ENCODE data around the gene RNF11. TPM values are rescaled to one million over a fixed set of nuclear protein-coding genes. Genes with fewer than 3 reads are reported as not detected.

Gene RNF11
- polyA plus RNA-seq, 4 donors: 127 to 160 (median 149) TPM

DNA sequence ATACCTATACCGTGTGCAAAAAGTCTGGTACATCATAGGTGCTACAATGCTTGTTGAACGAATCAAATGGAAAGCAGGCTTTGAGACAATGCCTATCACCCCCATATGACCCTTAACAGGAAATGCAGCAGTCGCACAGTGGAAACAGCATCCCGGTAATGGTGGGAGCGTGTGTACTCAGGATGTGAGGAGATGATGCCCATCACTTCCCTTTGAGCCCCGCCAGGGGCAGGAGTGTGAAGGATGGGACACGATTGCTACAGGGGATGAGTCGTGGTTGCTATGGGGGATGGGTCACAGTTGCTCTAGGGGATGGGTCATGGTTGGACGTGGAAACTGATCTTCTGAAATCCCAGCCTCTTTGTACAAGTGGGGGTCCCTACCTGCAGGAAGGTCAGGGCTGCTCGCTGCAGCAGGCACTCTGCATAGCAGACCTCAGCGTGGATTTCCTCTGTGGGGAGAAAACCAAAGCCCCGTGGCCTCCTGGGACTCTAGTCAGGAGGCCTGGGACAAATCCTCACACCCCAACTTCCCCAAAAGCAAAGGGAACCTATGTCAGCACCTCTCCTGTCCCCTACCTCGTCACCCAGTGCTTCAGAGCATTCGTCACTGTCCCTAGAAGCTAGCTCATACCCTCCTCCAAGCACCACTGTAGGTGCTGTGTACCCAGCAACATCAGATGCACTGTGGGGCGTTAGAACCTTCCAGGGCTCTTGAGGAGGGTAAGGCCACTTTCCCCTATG is 75.0 kb downstream of the RNF11 start:
- DNase-seq (ENCODE audit: low read depth in 4 of 4, low spot score in 3 of 4): no peak

DNA sequence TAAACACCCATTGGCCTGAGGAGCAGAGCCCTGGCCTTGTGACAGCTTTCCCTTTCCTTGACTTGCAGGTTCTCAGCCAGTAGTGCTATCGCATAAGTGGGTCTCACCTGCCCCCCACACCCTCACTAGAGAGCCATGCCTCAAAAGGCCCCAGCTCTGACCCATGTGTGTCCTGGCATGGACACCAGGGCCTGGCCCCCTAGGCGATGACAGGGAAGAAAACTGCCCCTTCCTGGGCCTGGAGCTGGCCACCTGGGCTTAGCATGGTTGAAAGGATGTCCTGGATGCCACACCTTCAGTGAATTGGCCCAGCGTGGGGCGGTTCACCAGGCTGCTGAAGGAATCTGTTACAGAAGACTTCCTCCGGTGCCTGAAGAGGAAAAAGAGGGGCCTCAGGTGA is 75.8 kb downstream of the RNF11 start:
- no peak for DNase-seq (ENCODE audit: low read depth in 4 of 4, low spot score in 3 of 4)

DNA sequence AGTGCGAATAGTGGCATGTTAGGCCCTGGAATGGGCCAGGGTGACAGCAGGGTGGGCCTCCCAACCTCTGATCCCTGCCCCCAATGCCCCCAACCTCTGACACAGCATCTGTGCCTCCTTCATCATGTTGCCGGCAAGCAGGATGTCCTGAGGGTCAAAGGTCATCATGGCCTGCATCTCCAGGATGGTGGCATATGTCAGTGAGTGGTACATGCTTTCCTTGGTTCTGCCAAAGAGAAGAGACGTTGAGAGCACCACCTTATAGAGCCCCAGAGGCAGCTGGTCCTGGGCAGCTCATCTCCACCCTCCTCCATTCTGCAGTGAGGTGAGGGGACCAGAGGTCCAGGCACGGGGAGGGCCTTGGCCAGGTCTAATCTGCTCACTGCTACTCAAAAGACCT is 76.6 kb downstream of the RNF11 start:
- no peak for DNase-seq (ENCODE audit: low read depth in 4 of 4, low spot score in 3 of 4)

DNA sequence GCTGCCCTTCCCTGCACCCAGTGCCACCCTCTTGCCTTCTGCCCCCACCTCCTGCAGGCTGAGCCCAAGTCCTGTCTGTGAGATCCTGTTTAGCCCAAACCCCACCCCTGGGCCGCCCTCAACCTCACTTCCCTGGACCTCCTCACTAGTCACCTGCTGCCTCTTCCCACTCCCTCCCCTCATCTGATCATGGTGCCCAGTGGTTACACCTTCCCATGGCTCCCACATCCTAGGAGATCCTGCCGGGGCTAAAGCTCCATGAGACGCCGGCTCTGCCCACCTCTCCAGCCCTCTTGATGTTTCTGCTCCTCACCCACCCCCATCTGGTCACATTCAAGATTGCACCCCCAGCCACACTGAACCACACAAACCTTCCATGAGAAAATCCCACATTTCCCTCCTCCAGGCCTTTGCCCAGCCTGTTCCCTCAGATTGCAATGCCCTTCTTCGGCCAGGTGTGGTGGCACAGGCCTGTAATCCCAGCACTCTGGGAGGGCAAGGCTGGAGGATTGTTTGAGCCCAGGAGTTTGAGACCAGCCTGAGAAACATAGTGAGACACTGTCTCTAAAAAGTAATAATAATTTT is 77.3 kb downstream of the RNF11 start:
- DNase-seq (ENCODE audit: low read depth in 4 of 4, low spot score in 3 of 4): no peak

DNA sequence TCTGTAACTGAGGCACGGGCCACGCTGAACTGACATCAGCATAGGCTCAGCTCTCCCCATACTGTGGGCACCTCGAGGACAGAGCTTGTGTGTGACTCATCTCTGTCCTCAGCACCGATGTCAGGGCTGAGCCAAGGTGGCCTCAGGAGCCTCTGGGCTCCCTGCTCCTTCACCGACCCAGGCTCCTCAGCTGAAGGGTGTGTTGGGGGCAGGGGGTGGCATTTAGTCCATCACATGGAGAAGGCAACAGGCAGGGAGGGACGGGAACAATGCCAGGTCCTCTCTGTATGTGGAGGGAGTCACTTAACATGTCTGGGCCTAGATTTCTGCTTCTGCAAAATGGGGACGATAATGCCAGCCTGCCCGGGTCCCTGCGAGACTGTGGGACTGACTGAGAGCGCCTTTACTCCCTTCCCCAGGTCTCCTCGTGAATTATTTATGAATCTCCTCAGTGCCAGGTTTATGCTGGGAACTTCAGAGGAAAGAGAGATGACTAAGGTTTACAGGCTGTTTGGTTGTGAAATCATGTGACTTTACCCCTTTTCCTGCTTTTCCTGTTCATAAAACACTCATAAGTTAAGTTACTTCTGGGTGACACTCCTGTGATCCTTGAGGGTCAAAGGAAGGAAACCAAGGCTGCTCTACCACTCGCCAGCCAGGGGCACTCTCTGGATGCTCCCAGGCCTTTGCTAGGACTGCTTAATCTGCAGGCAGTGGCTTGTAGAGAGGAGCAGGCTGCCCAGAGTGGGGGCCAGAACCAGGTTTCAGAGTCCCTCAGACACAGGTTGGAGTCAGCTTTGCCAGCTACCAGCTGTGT is 78.1 kb downstream of the RNF11 start:
- DNase-seq (ENCODE audit: low read depth in 4 of 4, low spot score in 3 of 4): peak in 1 of 4 donors; percentile 37

DNA sequence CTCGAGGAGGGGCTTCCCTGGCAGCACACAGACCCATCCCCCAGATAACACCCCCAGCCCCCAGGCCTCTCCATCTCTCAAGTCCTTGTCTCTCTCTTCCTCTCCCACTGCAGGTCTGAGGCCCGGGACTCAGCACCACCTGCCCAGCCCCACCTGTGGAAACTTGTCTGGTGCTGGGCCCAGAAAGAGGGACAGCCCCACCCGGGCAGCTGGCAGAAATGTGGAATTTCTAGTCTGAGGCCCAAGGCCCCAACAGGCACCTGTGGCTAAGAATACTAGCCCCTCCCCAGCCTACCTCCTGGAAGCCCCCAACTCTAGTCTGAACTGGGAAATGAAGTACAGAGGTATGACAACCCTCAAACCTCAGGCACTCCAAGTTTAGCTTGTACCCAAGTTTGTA is 78.9 kb downstream of the RNF11 start:
- no peak for DNase-seq (ENCODE audit: low read depth in 4 of 4, low spot score in 3 of 4)

DNA sequence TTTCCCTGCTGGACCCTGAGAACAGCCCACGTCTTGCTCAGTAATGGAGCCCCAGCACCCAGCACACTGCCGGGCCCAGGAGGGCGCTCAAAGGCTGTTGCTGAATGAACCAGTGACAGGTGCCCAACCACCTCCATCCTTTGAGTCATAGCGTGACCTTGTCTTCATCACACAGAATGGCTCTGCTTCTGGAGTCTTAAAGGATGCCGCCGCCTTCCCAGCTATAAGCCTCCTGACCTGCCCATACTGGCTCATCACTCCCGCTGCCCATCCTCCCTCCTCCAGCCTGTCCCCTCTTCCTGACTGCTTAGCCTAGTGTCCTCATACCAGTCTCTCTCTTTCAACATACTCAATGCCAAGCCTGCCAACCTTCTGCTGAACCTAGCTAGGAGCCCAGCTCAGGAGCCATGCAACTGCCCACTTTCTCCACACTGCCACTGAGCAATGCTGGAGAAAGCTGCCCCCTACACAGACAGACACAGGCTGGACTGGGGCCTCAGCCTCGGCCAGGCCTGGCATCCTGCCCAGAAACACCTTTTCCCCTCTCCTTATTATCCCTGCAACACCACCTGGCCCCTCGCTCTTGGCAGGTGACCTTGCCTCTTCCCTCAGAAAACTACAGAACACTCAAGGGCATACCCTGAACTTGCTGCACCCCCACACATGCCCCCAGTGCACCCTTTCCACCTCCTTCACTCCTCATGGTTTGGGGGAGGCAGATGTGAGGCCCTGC is 80.2 kb downstream of the RNF11 start:
- DNase-seq (ENCODE audit: low read depth in 4 of 4, low spot score in 3 of 4): no peak

DNA sequence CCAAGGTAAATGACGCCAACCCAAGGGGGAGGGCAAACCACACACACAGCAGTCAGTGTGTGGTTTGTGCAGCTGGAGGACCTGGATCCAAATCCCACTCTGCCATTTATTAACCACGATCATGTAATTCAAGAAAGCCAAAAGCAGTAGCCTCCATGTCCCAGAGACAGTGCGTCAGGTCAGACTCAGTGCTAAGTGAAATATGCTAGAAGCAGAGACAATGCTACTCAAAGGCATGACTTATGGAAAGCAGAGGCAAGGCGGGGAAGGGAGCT is 80.7 kb downstream of the RNF11 start:
- DNase-seq (ENCODE audit: low read depth in 4 of 4, low spot score in 3 of 4): no peak

DNA sequence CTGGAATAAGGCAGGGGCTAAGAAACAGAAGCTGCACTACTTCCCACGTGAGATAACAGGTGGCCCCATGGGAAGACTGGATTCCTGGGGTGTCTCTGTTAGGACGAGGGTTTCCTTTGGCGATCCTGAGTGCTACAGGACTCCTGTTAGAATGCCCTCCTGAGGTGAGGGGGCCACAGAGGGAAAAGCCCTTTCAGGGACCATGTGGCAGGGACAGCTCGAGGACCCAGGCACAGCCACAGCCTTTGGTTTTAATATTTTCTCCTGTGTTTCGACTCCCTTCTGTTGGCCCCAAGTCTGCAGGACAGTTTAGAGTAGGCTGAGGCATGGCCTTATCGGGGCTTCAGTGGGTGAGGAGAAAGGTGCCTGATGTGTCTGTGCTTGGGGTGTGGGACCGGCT is 81.7 kb downstream of the RNF11 start:
- DNase-seq (ENCODE audit: low read depth in 4 of 4, low spot score in 3 of 4): no peak

DNA sequence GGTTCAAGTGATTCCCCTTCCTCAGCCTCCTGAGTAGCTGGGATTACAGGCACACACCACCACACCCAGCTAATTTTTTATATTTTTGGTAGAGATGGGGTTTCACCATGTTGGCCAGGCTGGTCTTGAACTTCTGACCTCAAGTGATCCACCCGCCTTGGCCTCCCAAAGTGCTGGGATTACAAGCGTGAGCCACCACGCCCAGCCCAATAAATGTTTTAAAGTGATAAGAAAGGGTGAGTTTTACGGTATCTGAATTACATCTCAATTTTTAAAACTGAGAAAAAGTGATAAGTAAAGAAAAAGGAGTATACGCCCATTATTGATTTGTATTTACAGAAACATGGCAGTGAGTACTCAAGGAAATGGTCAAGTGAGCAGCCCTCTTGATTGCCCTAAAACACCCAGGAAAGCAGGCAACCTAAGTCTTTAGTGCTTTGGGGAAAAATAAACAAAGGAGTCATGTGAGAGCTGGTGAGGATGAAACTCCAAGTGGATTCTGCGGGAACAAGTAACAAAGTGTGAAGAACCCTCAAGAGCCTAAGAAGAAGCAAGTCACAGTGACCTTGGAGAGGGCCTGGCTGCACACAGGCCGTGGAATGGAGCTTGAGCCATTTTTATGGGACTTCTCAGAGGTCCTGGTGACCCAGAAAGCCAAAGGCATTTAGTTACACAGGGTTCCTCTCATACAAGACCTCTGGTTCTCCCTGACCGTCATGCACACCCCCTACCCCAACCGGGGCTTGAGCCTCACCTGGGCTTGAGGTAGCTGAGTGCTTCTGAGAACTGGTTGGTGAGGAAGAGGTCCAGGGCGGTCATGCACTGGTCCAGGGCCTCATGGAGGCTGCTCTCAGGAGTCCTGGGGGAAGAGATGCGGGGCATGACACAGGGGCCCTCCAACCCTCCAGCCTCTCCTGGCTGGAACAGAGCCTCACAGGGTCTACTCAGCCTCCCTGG is 85.2 kb downstream of the RNF11 start:
- DNase-seq (ENCODE audit: low read depth in 4 of 4, low spot score in 3 of 4): no peak

DNA sequence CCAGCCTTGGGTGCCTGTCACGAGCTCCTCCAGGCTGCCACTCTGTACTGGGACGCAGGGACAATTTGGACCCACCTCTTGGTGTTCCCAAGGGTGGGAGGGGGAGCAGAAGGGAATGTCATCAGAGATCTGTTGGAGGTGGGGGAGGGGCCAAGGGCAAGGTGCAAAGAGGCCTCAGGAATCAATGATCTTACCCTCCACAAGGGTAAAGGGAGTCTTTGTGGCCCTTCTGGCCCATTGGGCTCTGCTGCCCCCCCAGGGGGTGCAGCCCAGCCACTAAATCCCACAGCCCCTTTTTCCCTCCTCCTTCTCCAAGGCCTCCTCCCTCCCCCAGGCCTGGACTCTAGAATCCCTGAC is 85.8 kb downstream of the RNF11 start:
- no peak for DNase-seq (ENCODE audit: low read depth in 4 of 4, low spot score in 3 of 4)

DNA sequence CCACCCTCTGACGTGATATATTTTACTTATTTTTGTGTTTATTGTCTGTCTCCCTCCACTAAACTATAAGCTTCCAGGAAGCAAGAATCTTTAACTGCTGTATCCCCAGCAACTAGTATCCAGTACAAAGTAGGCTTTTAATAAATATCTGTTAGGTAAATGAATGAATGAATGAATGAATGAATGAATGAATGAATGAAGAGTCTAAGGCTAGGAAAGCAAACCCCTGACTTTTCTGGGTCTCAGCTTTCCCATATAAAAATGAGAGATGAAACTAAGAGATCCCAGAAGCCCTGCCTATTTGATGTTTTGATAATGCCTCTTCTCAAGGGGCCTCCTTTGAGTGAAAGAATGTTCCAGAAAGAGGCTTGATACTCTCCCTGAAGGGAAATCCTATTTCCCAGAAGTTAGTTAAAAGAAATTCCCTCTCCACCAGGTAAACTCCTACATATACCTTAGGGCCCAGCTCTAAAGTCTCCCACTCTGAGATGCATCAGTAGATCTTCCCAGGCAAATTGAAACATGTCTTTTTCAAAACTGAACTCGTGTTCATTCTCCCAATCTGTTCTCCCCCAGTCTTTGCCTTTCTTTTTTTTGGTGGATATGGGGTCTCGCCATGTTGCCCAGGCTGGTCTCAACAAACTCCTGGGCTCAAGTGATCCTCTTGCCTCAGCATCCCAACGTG is 86.5 kb downstream of the RNF11 start:
- DNase-seq (ENCODE audit: low read depth in 4 of 4, low spot score in 3 of 4): no peak

Other genes with a start within 250 kb of the RNF11 start
- gene C1orf185, start 134.0 kb upstream of the RNF11 start, polyA plus RNA-seq (ENCODE audit: insufficient read length in 4 of 4): not detected
- gene TTC39A, start 94.3 kb downstream of the RNF11 start, polyA plus RNA-seq (ENCODE audit: insufficient read length in 4 of 4): 10 to 100 TPM in 1 of 4 donors, 1 to 10 TPM in 3; 6.5 to 12.1 (median 8.0) TPM

Data from right renal pelvis (tissue), 4 donors.